DMS79 treated with DMSO at 0.1 percent for 48 hours (cell line): ENCODE measurements around the gene CD160.
"Not testable (repeated sequence)": the region's sequence is repeated elsewhere in the genome, so short reads cannot be mapped to it uniquely, and the experiment has no call there.

Experiments used
- DNase-seq: peaks from one replicate; lab custom pipeline; 2025; lab: John Stamatoyannopoulos, UW

Gene CD160

GRCh38 chr1:145759721-145760120, 40.4 kb downstream of the CD160 start:
- DNase-seq, result no peak

DNA sequence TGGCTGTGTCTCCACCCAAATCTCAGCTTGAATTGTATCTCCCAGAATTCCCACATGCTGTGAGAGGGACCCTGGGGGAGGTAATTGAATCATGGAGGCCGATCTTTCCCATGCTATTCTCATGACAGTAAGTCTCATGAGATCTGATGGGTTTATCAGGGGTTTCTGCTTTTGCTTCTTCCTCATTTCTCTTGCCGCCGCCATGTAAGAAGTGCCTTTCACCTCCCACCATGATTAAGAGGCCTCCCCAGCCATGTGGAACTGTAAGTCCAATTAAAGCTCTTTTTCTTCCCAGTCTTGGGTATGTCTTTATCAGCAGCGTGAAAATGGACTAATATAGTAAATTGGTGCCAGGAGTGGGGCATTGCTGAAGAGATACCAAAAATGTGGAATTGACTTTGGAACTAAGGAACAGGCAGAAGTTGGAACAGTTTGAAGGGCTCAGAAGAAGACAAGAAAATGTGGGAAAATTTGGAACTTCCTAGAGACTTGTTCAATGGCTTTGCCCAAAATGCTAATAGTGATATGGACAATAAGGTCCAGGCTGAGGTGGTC, 41.2 kb downstream of the CD160 start:
- not testable (repeated sequence) for DNase-seq

- not testable (repeated sequence) for DNase-seq
Observed at GRCh38 chr1:145761498-145761897, 42.2 kb downstream of the CD160 start.

DNA sequence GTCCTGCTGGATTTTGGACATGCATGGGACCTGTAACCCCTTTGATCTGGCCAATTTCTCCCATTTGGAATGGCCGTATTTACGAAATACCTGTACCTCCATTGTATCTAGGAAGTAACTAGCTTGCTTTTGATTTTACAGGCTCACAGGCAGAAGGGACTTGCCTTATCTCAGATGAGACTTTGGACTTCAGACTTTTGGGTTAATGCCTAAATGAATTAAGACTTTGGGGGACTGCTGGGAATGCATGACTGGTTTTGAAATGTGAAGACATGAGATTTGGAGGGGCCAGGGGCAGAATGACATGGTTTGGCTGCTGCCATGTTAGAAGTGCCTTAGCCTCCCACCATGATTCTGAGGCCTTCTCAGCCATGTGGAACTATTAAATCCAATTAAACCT, 42.7 kb downstream of the CD160 start:
- DNase-seq, result not testable (repeated sequence)

- not testable (repeated sequence) for DNase-seq
Observed at GRCh38 chr1:145764231-145764940, 45.1 kb downstream of the CD160 start.

DNA sequence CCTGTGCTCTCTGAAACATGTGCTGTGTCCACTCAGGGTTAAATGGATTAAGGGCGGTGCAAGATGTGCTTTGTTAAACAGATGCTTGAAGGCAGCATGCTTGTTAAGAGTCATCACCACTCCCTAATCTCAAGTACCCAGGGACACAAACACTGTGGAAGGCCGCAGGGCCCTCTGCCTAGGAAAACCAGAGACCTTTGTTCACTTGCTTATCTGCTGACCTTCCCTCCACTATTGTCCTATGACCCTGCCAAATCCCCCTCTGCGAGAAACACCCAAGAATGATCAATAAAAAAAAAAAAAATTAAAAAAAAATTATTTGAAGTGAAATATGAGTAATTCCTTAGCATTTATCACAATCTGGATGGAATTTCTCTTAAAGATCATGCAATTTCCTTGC, 45.8 kb downstream of the CD160 start:
- not testable (repeated sequence) for DNase-seq

DNA sequence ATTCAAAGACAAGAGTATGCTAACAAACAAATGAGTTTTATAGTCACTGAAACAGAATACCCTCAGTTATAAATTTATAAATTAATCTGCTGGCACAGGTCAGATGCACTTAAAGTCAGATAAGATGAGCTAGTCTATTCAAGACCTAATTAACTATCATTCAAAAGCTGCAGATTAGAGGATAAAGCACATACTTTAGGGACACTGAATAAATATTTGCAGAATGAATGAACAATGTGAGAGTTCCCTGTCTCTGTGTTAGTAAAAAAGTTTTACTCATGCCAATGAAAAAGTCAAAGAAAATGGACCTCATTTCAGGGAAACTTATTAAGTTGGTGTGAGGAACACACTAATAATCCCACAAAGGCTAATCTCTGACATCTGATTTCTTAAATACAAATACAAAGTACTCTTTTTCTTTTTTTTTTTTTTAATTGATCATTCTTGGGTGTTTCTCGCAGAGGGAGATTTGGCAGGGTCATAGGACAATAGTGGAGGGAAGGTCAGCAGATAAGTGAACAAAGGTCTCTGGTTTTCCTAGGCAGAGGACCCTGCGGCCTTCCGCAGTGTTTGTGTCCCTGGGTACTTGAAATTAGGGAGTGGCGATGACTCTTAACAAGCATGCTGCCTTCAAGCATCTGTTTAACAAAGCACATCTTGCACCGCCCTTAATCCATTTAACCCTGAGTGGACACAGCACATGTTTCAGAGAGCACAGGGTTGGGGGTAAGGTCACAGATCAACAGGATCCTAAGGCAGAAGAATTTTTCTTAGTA, 46.5 kb downstream of the CD160 start:
- peak; percentile 14 for DNase-seq

GRCh38 chr1:145766926-145767325, 47.6 kb downstream of the CD160 start:
- not testable (repeated sequence) for DNase-seq

- not testable (repeated sequence) for DNase-seq
Observed at GRCh38 chr1:145768004-145768403, 48.7 kb downstream of the CD160 start.

GRCh38 chr1:145771056-145771455, 51.8 kb downstream of the CD160 start:
- no peak for DNase-seq

DNA sequence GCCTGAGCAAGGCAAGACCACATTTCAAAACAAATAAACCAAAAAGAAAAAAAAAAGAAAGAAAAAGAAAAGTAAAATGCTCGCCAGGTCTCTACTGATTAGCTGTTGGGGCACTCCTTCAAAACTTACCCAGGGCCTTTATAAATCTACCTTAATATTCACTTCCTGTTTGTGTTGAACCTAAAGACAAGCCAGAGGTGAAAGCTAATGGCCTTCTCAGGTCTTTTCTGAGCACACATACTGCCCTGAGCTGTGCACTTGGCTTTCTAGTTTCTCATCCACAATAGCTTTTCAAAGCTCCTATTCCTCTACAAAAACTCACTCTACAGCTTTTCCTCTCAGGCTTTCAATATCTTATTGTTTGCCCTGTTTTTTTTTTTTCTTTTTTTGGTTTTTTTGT, 54.1 kb downstream of the CD160 start:
- no peak for DNase-seq

DNA sequence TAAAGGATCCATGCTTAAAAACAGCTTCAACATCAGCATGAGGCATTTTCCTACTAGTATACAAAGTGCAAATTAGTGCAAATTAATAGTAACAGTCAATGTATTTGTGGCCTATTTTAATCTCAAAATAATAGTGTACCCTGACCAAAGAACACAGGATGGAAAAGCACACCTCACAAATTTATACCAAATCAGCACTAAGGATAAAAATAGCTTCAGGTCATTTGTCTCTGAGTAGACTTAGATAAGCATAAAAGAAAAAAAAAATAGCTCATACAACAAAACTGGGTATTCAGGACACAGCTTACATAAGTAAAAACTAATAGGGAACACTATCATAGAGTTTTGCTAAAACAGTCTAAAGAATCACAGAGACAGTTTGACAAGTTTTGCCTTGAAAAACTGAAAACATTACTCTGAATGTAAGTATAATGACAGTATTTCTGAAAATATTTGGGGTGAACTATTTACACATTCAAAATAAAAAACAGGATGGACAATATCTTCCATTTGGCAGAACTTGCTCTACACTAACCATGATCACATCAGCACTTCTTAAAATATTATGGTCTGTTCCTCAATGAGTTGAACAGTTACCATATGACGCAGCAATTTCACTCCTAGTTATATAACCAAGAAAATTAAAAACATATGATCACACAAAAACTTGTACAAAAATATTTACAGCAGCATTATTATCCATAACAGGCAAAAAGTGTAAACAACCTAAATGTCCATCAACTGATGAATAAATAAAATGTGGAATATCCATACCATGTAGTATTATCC, 58.3 kb downstream of the CD160 start:
- no peak for DNase-seq

DNA sequence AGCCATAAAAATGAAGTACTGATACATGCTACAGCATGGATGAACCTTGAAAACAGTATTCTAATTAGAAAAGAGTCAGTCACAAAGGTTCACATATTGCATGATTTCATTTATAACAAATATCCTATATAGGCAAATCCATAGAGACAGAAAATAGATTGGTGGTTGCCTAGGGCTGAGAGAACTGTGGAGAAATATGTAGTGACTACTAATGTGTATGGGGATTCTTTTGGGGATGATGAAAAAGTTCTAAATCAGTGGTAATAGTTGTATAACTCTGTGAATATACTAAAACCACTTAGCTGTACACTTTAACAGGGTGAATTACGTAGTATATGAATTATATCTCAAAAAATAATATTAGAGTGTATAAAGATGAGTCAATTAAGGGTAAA, 58.8 kb downstream of the CD160 start:
- DNase-seq, result no peak

DNA sequence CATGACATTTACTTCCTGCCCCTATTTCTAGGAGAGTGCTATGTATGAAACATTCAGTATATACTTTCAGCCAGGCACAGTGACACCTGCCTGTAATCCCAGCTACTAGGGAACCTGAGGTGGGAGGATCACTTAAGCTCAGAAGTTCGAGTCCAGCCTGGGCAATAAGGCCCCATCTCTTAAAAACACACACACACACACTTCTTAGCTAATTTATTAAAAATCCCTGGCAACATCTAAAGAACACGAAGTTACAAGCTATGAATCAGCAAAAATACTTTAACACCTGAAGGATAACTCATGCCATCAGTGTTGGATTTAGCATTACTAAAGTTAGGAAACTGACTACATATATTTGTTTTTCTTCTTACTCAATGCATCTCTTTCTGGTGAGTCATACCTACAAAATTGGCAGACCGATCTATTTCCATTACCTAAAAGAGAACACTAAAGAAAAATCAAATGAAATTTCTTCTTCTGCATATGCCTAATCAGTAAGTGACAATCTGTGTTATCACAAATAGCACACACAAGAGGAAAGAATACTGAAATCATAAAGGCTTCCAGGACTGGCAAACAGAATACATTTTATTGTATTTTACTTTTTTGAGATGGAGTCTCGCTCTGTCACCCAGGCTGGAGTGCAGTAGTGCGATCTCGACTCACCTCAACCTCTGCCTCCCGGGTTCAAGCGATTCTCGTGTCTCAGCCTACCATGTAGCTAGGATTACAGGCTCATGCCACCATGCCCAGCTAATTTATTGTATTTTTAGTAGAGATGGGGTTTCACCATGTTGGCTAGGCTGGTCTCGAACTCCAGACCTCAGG, 63.2 kb downstream of the CD160 start:
- DNase-seq, result no peak

- no peak for DNase-seq
Observed at GRCh38 chr1:145784409-145784808, 65.1 kb downstream of the CD160 start.

- DNase-seq, result no peak
Observed at GRCh38 chr1:145785547-145785946, 66.2 kb downstream of the CD160 start.

DNA sequence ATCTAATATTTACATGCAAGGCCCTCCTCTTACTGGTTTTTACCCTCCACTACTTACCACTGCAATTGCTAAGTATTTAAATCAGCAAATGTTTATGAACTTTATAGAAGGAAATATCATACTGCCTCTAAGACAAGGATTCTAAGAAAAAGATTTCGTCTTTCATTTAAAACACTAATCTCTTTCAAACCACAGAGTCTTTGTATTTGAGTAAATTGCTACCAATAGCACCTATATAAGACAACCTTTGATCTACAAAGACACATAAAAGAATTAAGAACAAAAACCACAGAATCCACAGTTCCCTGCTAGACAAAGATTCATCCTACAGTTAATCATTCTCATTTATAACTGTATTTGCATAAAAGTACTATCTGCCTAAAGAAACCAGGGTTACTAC, 67.0 kb downstream of the CD160 start:
- DNase-seq, result no peak

GRCh38 chr1:145788580-145788979, 69.3 kb downstream of the CD160 start:
- no peak for DNase-seq
